Activated effector memory CD4-positive, alpha-beta T cell treated with anti-CD3 and anti-CD28 coated beads, Interleukin-2, amount 50 U/mL, for 16 hours (primary cell): ENCODE measurements around the gene ITSN1.

Experiments
- DNase-seq: peaks from one replicate; pipeline ENCODE4 v3.0.0-alpha.2; 2020

The ITSN1 gene

DNA sequence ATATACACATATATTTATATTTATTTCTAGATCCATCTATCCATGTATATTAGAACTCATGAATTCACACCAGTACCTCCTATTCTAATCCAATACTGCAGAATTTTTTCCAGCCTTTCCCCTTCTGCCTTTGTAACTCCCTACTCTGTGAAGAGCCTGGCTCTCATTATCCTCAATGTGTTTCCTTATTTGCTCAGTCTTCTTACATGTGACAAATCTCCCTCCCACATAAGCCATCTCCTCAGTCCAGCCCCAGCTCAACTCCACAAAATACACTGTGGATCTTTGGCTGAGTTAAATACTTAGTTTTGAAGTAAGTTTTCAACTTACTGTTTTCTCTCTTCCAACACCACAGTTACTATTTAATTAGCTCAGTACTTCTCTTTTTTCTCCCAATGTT, 227.6 kb downstream of the ITSN1 start:
- no peak for DNase-seq

- DNase-seq, result no peak
Measured at GRCh38 chr21:33870768-33871167, 228.5 kb downstream of the ITSN1 start.

GRCh38 chr21:33871171-33871570, 228.9 kb downstream of the ITSN1 start:
- no peak for DNase-seq

- no peak for DNase-seq
Measured at GRCh38 chr21:33872881-33873515, 230.7 kb downstream of the ITSN1 start.

DNA sequence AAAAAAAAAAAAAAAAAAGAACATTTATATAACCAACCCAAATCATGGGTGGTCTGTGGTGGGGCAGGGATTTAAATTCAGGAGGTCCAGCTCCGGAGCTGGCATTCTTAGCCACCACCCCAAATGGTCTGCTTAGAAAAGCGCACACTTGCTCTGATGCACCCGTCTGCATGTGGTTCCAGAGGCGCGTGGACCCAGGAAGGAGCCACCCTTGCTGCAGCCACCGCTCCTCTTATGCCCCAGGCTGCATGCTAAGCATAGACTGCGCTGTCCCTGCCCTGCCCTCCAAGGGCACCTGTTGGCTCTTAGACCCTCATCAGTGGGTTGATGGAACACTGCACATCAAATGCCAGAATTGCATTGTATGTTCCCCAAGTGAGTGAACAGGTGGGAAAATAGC, 231.9 kb downstream of the ITSN1 start:
- DNase-seq, result no peak

GRCh38 chr21:33875026-33875695, 232.9 kb downstream of the ITSN1 start:
- DNase-seq, result no peak

- no peak for DNase-seq
Measured at GRCh38 chr21:33878824-33879223, 236.5 kb downstream of the ITSN1 start.

- DNase-seq, result no peak
Measured at GRCh38 chr21:33880626-33881025, 238.3 kb downstream of the ITSN1 start.

- DNase-seq, result no peak
Measured at GRCh38 chr21:33881689-33882440, 239.6 kb downstream of the ITSN1 start.

DNA sequence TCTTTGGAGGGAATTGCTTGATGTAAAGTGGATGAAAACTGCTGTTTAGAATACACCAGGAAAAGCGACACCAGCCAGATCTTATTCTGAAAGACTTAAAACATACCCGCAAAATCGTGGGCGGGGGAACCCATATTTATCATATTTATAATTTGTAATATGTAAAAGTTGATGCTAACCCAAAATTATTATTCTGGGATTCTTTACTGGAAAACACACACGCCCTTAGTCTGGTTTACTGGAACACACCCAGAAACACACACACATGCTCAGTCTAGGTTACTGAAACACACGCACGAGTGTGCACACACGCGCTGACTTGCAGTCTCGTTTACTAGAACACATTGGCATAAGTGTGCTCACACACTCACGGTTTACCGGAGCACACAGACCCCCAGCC, 240.8 kb downstream of the ITSN1 start:
- DNase-seq, result no peak

GRCh38 chr21:33884376-33885171, 242.3 kb downstream of the ITSN1 start:
- DNase-seq, result no peak

DNA sequence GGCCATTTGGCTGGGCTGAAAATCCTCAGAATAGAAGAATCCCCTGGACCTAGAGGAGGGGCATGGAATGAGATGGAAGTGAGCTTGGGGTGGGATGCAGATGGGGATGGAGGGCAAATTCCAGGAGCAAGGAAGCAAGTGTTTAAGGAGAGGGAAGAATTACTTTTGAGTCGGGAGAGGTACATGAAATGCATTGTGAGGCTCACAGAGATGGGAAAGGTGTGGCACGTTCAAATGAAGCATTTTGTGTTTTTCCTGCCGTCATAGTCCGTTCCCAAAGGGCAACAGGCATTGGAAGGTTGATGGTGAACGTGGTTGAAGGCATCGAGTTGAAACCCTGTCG, 242.8 kb downstream of the ITSN1 start:
- no peak for DNase-seq

DNA sequence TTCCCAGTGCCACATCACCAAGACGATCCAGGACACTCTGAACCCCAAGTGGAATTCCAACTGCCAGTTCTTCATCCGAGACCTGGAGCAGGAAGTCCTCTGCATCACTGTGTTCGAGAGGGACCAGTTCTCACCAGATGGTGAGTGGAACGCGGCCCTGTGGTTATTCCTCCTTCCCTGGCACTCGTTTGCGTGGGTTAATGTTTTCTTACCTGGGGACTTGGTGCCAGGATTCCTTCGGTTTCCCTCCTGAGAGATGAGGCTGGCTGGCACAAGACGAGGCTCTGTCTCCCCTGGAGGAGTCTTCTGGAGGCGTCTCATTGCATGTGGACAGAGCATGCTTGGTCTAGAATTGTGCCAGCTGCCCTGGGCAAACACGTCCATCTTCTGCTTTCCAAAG, 244.0 kb downstream of the ITSN1 start:
- no peak for DNase-seq

DNA sequence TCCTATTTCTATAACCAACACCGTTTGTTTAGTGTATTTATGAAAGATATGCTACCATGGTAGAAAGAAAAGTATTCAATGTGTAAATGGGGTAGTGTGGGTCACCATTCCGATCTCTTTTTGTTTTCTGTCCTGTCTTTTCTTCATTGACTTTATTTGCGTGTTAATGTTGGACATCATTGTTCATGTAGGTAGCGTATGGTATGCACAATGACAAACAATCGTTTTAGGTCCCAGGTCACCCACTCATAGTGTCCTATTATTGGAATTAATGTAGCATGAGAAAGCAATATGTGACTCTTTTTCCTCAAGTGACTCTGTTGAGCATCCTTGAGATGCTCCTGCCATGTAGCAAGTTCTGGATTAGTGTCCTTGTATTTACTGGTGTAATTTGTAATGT, 247.9 kb downstream of the ITSN1 start:
- DNase-seq, result no peak

DNA sequence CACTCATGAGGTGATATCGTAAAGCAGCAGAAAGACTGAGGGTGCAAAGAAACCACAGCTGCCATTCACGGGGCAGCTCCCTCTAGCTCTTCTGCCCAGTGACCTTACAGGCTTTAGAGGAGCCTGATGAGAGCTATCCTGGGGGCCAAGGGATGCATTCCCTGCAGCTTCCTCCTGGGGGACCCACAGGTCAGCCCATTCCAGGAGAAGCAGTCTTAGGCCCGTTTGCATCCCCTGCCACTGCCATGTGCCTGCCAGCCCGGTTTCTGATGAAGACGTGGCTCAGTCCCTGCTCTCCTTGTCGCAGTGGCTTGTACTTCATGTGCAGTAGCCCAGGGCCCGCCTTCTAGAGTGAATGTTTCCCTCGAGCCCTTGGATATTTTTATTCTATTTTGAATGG, 250.6 kb downstream of the ITSN1 start:
- DNase-seq, result no peak

- no peak for DNase-seq
Measured at GRCh38 chr21:33893917-33894316, 251.6 kb downstream of the ITSN1 start.

- peak; percentile 81 for DNase-seq
Measured at GRCh38 chr21:33894736-33895288, 252.5 kb downstream of the ITSN1 start.

- no peak for DNase-seq
Measured at GRCh38 chr21:33895356-33895755, 253.1 kb downstream of the ITSN1 start.

DNA sequence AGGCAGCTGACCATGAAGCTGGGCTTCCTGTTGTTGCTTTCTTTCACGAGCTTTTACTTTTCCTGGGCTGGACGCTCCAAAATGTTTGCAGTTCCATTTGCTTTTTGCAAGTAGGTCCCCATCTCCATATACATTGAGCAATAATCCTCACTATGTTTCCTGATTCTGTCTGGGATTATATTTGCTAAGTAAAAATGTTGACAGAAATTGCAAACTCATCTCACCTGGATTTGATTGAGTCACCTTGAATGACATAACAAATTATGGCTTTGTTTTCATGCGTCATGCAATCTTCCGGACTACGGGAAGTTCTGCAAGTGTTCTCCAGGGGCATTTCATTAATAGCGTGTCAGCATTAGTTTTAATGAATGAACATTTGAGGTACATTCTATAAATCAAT, 254.4 kb downstream of the ITSN1 start:
- no peak for DNase-seq

GRCh38 chr21:33897098-33897497, 254.8 kb downstream of the ITSN1 start:
- DNase-seq, result no peak

DNA sequence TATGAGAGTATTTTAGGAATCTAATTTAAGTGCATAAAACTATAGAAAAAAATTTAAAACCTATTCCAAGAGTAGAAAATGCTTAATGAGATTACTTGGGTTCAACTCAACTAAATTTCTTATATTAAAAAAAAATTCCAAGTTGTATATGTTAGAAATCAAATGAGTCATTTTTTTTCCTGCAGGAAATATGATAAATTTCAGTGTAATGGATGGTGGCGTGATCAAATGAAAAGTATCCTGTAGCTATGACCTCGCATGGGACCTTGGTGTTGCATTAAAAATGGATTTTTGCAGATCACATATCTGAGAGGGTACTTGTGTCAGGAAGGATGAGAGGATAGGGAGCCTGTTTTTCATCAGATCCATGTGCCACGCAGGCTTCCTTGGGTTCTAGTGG, 255.4 kb downstream of the ITSN1 start:
- no peak for DNase-seq

GRCh38 chr21:33898586-33898985, 256.3 kb downstream of the ITSN1 start:
- DNase-seq, result no peak

- no peak for DNase-seq
Measured at GRCh38 chr21:33899199-33899598, 256.9 kb downstream of the ITSN1 start.
